B cell (primary cell): Measurements from ENCODE around the gene LGI2. TPM values are rescaled to one million over a fixed set of nuclear protein-coding genes. Genes with fewer than 3 reads are reported as not detected.

ENCODE experiments used
- ATAC-seq: fragments of 200-7000 bp; cut with Tn5 transposase; one replicate; pipeline ENCODE4 v1.10.0; 2021; ENCODE audit warnings: low read depth, mild to moderate bottlenecking, moderate number of reproducible peaks, moderate library complexity
- CTCF ChIA-PET: fragments of 350-600 bp; sonication (Branson Sonifier 250); formaldehyde crosslinking; loops from one replicate; lab custom pipeline; 2021; ENCODE audit warnings: antibody characterized with exemption, inconsistent platforms; lab: Charles Lee
- POLR2A ChIA-PET: fragments of 350-600 bp; sonication (Branson Sonifier 250); formaldehyde crosslinking; loops from one replicate; lab custom pipeline; 2021; ENCODE audit warnings: antibody characterized with exemption; lab: Charles Lee
- DNase-seq: peaks from one replicate; pipeline ENCODE4 v3.0.0; 2013
- H2AFZ ChIP-seq: 2 replicates; pipeline ENCODE4 v1.6.1; 2012; ENCODE audit warnings: mild to moderate bottlenecking, low read depth, low read length; ENCODE audit not compliant: insufficient read depth, poor library complexity, severe bottlenecking
- H3K27ac ChIP-seq, 2 donors: 1 replicate in 1 of 2; 2 replicates in 1 of 2; pipeline ENCODE4 v1.5.1; 2012 to 2013; ENCODE audit warnings: low read length in 2 of 2, mild to moderate bottlenecking in 2 of 2, moderate library complexity in 1 of 2
- H3K27me3 ChIP-seq, 4 experiments: fragments of 200-600 bp in 1 of 4; sonication (generic) in 1 of 4; replicated peaks in 1 of 4; 1 replicate in 2 of 4; 2 replicates in 2 of 4; pipeline versions ENCODE4 v1.6.1 to v1.7.0; 2013 to 2016; ENCODE audit warnings: low read length in 3 of 4, mild to moderate bottlenecking in 2 of 4, mixed read lengths in 1 of 4, moderate library complexity in 1 of 4; ENCODE audit not compliant: insufficient read depth in 4 of 4, control insufficient read depth in 3 of 4; ENCODE audit errors: control extremely low read depth in 1 of 4
- H3K36me3 ChIP-seq, 2 experiments: replicated peaks in 1 of 2; 1 replicate in 1 of 2; 2 replicates in 1 of 2; pipeline versions ENCODE4 v1.6.1 to v1.7.1; 2013; ENCODE audit warnings: low read length in 1 of 2; ENCODE audit not compliant: insufficient read depth in 2 of 2, control insufficient read depth in 1 of 2; ENCODE audit errors: control extremely low read depth in 1 of 2, extremely low read depth in 1 of 2
- H3K4me1 ChIP-seq, 2 donors: fragments of 200-600 bp in 1 of 2; sonication (generic) in 1 of 2; 1 replicate in 1 of 2; 2 replicates in 1 of 2; pipeline versions ENCODE4 v1.5.1 to v1.6.1; 2013 to 2017; ENCODE audit warnings: low read length in 2 of 2; ENCODE audit not compliant: control insufficient read depth in 2 of 2, insufficient read depth in 2 of 2
- H3K4me2 ChIP-seq: replicated peaks from 2 replicates; pipeline ENCODE3; 2012; ENCODE audit warnings: mild to moderate bottlenecking, low read depth, low read length; ENCODE audit not compliant: poor library complexity, severe bottlenecking
- H3K4me3 ChIP-seq, 5 experiments: fragments of 200-600 bp in 1 of 5; sonication (generic) in 1 of 5; 1 replicate in 3 of 5; 2 replicates in 2 of 5; pipeline versions ENCODE4 v1.5.1 to v1.7.0; 2011 to 2016; ENCODE audit warnings: low read length in 4 of 5, mild to moderate bottlenecking in 4 of 5, low read depth in 2 of 5, control low read depth in 1 of 5, moderate library complexity in 1 of 5; ENCODE audit not compliant: insufficient read depth in 1 of 5; ENCODE audit errors: control extremely low read depth in 1 of 5, extremely low read depth in 1 of 5
- H3K79me2 ChIP-seq: fragments of 200-600 bp; sonication (generic); one replicate; pipeline ENCODE4 v1.6.0; 2016; ENCODE audit warnings: low read length; ENCODE audit not compliant: control insufficient read depth, insufficient read depth
- H3K9ac ChIP-seq: fragments of 200-600 bp; sonication (generic); 2 replicates; pipeline ENCODE4 v1.6.1; 2017; ENCODE audit warnings: mild to moderate bottlenecking, low read length, moderate library complexity
- H3K9me3 ChIP-seq, 3 donors: one replicate each; pipeline versions ENCODE4 v1.6.1 to v1.7.1; 2013; ENCODE audit warnings: low read length in 2 of 3; ENCODE audit not compliant: control insufficient read depth in 2 of 3, insufficient read depth in 1 of 3; ENCODE audit errors: control extremely low read depth in 1 of 3
- H4K20me1 ChIP-seq: 2 replicates; pipeline ENCODE4 v1.6.0; 2012; ENCODE audit warnings: mild to moderate bottlenecking, low read length; ENCODE audit not compliant: insufficient read depth, control insufficient read depth, poor library complexity, severe bottlenecking
- H3K27ac Mint-ChIP-seq: one replicate; pipeline ENCODE4 v1.8.0; 2021; ENCODE audit warnings: mixed read lengths
- H3K27me3 Mint-ChIP-seq: one replicate; pipeline ENCODE4 v1.8.0; 2021; ENCODE audit warnings: mixed read lengths
- H3K4me1 Mint-ChIP-seq: one replicate; pipeline ENCODE4 v1.8.0; 2021; ENCODE audit warnings: mixed read lengths
- H3K4me3 Mint-ChIP-seq: one replicate; pipeline ENCODE4 v1.8.0; 2021; ENCODE audit warnings: mixed read lengths
- H3K9me3 Mint-ChIP-seq: one replicate; pipeline ENCODE4 v1.8.0; 2022; ENCODE audit warnings: mixed read lengths; ENCODE audit not compliant: insufficient read depth
- CTCF ChIP-seq: fragments of 200-600 bp; IDR thresholded peaks from one replicate; pipeline ENCODE4 v1.8.0; 2022; ENCODE audit warnings: antibody characterized with exemption, mild to moderate bottlenecking
- EZH2 ChIP-seq: IDR thresholded peaks from 2 replicates; pipeline ENCODE4 v1.6.1; 2012; ENCODE audit warnings: borderline replicate concordance, low read depth, mild to moderate bottlenecking, moderate library complexity, low read length; ENCODE audit not compliant: insufficient read depth, poor library complexity, severe bottlenecking
- WGBS: methylation state at CpG from one replicate; pipeline ENCODE4 v1.1.5; 2013; ENCODE audit warnings: missing lambda C conversion rate; ENCODE audit not compliant: insufficient coverage; 5-methylcytosine and 5-hydroxymethylcytosine counted together
- intact Hi-C: fragments of 100-400 bp; cut with micrococcal nuclease; formaldehyde crosslinking; loops from one replicate; pipeline ENCODE4 v1.10.0; 2022
- polyA plus RNA-seq: library from polyadenylated mRNA; depleted of rRNA; stranded (reverse); fragments of >200 nt; gene quantifications from 2 replicates; pipeline ENCODE4 v1.2.3, GENCODE V29; 2012
- total RNA-seq, 2 donors: library from RNA; stranded (reverse); fragments of 120-200 nt in 1 of 2; gene quantifications; 1 replicate in 1 of 2; 2 replicates in 1 of 2; pipeline versions ENCODE4 v1.2.3 to v1.2.4, GENCODE V29; 2013 to 2022

The LGI2 gene
- total and polyA plus RNA-seq, 2 donors (not counting 1 experiment from before 2014, with no cell fraction given), result not detected

GRCh38 chr4:24956763-24957162 lies 74.0 kb downstream of the LGI2 start:
- no peak overlapping the region for H3K27ac Mint-ChIP-seq
- Histone ChIP-seq H3K4me3 (no peak overlapping the region), H3K27me3 (no peaks in the 10 kb centered on the region), H3K27ac (no peak overlapping the region), H3K4me2 (no peak overlapping the region), H4K20me1 (no peaks in the 10 kb centered on the region), H3K9ac (no peak overlapping the region), H2AFZ (no peak overlapping the region), H3K9me3 (peaks cover 0 to 7% (median 0%) of the 10 kb centered on the region in 3 donors), H3K79me2 (no peaks in the 10 kb centered on the region), H3K36me3 (no peaks in the 10 kb centered on the region), H3K4me1 (no peaks in the 10 kb centered on the region)
- H3K9me3 Mint-ChIP-seq, result peaks cover 2% of the 10 kb centered on the region
- ChIA-PET CTCF (interaction anchor here (1.1 kb wide), 1 partner anchor 24 kb away, joined by 4 read pairs; no protein-coding TSS in a partner anchor), POLR2A (no interaction called here)
- DNase-seq (no peak), ATAC-seq (no peak)
- H3K4me1 Mint-ChIP-seq, result no peaks in the 10 kb centered on the region
- intact Hi-C loops, result no loop called here
- H3K27me3 Mint-ChIP-seq, result peaks cover 9% of the 10 kb centered on the region
- H3K4me3 Mint-ChIP-seq, result no peak overlapping the region
- TF ChIP-seq EZH2 (no peak), CTCF (no peak)
- WGBS, result 100% methylated on average over 1 of the region's 2 CpGs

- Histone ChIP-seq H3K9ac (no peak overlapping the region), H3K27me3 (no peaks in the 10 kb centered on the region), H3K79me2 (no peaks in the 10 kb centered on the region), H3K27ac (no peak overlapping the region), H3K4me3 (no peak overlapping the region), H3K36me3 (no peaks in the 10 kb centered on the region), H3K4me2 (no peak overlapping the region), H4K20me1 (no peaks in the 10 kb centered on the region), H2AFZ (no peak overlapping the region), H3K9me3 (peaks cover 0 to 7% (median 0%) of the 10 kb centered on the region in 3 donors), H3K4me1 (no peaks in the 10 kb centered on the region)
- DNase-seq, result no peak
- intact Hi-C loops, result no loop called here
- H3K4me1 Mint-ChIP-seq, result no peaks in the 10 kb centered on the region
- 59% methylated on average over 2 of the region's 2 CpGs for WGBS
- no peak for TF ChIP-seq EZH2
- no peak for TF ChIP-seq CTCF
- ChIA-PET POLR2A (no interaction called here), CTCF (no interaction called here)
- no peak overlapping the region for H3K4me3 Mint-ChIP-seq
- peaks cover 2% of the 10 kb centered on the region for H3K9me3 Mint-ChIP-seq
- H3K27me3 Mint-ChIP-seq, result peaks cover 9% of the 10 kb centered on the region
- ATAC-seq, result no peak
- no peak overlapping the region for H3K27ac Mint-ChIP-seq
Observed at GRCh38 chr4:24956091-24956490, 74.7 kb downstream of the LGI2 start.
